BLaER1 (cell line): Measurements from ENCODE around the gene SHROOM1.
"Not testable (repeated sequence)": the region's sequence is repeated elsewhere in the genome, so short reads cannot be mapped to it uniquely, and the experiment has no call there.

Source experiments
- H3K27ac ChIP-seq: shearing (Covaris generic); formaldehyde crosslinking; 2 replicates; pipeline ENCODE4 v1.8.1; 2022
- H3K27me3 ChIP-seq: shearing (Covaris generic); formaldehyde crosslinking; 2 replicates; pipeline ENCODE4 v1.8.1; 2022
- H3K36me3 ChIP-seq: shearing (Covaris generic); formaldehyde crosslinking; 2 replicates; pipeline ENCODE4 v1.8.1; 2022
- H3K4me1 ChIP-seq: shearing (Covaris generic); formaldehyde crosslinking; 2 replicates; pipeline ENCODE4 v1.8.1; 2022
- H3K4me2 ChIP-seq: shearing (Covaris generic); formaldehyde crosslinking; 2 replicates; pipeline ENCODE4 v1.8.1; 2022
- H3K4me3 ChIP-seq: shearing (Covaris generic); formaldehyde crosslinking; 2 replicates; pipeline ENCODE4 v1.8.1; 2022
- H3K9ac ChIP-seq: shearing (Covaris generic); formaldehyde crosslinking; 2 replicates; pipeline ENCODE4 v1.8.1; 2022
- H3K9me3 ChIP-seq: shearing (Covaris generic); formaldehyde crosslinking; 2 replicates; pipeline ENCODE4 v1.8.1; 2022
- H4K20me1 ChIP-seq: shearing (Covaris generic); formaldehyde crosslinking; 2 replicates; pipeline ENCODE4 v1.8.1; 2022
- Cebpa-rat ChIP-seq: shearing (Covaris generic); IDR thresholded peaks from 2 replicates; pipeline ENCODE4 v1.8.1; 2022

SHROOM1 gene

GRCh38 chr5:132870801-132871200 lies 40.4 kb upstream of the SHROOM1 start:
- Histone ChIP-seq H3K9me3 (no peaks in the 10 kb centered on the region), H3K4me1 (peaks cover 15% of the 10 kb centered on the region), H3K9ac (no peak overlapping the region), H3K36me3 (peaks cover 75% of the 10 kb centered on the region), H3K4me2 (no peak overlapping the region), H3K27ac (no peak overlapping the region), H4K20me1 (peaks cover 21% of the 10 kb centered on the region; the same call in 1 of the 2 replicates), H3K4me3 (no peak overlapping the region), H3K27me3 (no peaks in the 10 kb centered on the region)
- TF ChIP-seq Cebpa-rat: no peak

GRCh38 chr5:132868754-132869153 lies 38.3 kb upstream of the SHROOM1 start:
- Histone ChIP-seq H4K20me1 (peaks cover 21% of the 10 kb centered on the region; the same call in 1 of the 2 replicates), H3K36me3 (peaks cover 62% of the 10 kb centered on the region), H3K27ac (no peak overlapping the region), H3K9me3 (no peaks in the 10 kb centered on the region), H3K9ac (no peak overlapping the region), H3K4me2 (no peak overlapping the region), H3K4me1 (peaks cover 26% of the 10 kb centered on the region), H3K4me3 (no peak overlapping the region), H3K27me3 (no peaks in the 10 kb centered on the region)
- no peak for TF ChIP-seq Cebpa-rat

GRCh38 chr5:132867046-132867451 lies 36.6 kb upstream of the SHROOM1 start:
- Histone ChIP-seq H3K27me3 (no peaks in the 10 kb centered on the region), H3K9me3 (no peaks in the 10 kb centered on the region), H3K27ac (peak overlapping the region; percentile 91), H3K4me3 (peak overlapping the region; percentile 89), H4K20me1 (peaks cover 21% of the 10 kb centered on the region; the same call in 1 of the 2 replicates), H3K4me2 (peak overlapping the region; percentile 90), H3K4me1 (peaks cover 26% of the 10 kb centered on the region), H3K9ac (peak overlapping the region; percentile 94), H3K36me3 (peaks cover 45% of the 10 kb centered on the region)
- TF ChIP-seq Cebpa-rat: no peak

- no peaks in the 10 kb centered on the region for H3K27me3 ChIP-seq
- H3K36me3 ChIP-seq: peaks cover 39% of the 10 kb centered on the region
- H3K4me2 ChIP-seq: peak within 1 kb of the TSS; percentile 90
- H4K20me1 ChIP-seq: peaks cover 21% of the 10 kb centered on the region; the same call in 1 of the 2 replicates
- H3K4me3 ChIP-seq: peak within 1 kb of the TSS; percentile 89
- H3K9me3 ChIP-seq: no peaks in the 10 kb centered on the region
- H3K9ac ChIP-seq: peak within 1 kb of the TSS; percentile 94
- H3K4me1 ChIP-seq: peaks cover 26% of the 10 kb centered on the region
- H3K27ac ChIP-seq: peak within 1 kb of the TSS; percentile 91
- TF ChIP-seq Cebpa-rat: no peak
These were observed 36.0 kb upstream of the SHROOM1 start, which contains the start of the genes GDF9 and UQCRQ for GRCh38 chr5:132866342-132867045. Gene GDF9, minus strand, starts transcription at chr5:132866469. Its CDS starts 1,936 bp downstream, at chr5:132864533. Gene UQCRQ, plus strand, starts transcription at chr5:132866642. Its CDS starts 240 bp downstream, at chr5:132866882.

GRCh38 chr5:132865668-132866341 lies 35.4 kb upstream of the SHROOM1 start:
- no peak for TF ChIP-seq Cebpa-rat
- peak overlapping the region; percentile 91 for H3K27ac ChIP-seq
- no peaks in the 10 kb centered on the region for H3K27me3 ChIP-seq
- H3K4me2 ChIP-seq: peak overlapping the region; percentile 86
- H3K4me1 ChIP-seq: peaks cover 26% of the 10 kb centered on the region
- peaks cover 21% of the 10 kb centered on the region; the same call in 1 of the 2 replicates for H4K20me1 ChIP-seq
- peaks cover 35% of the 10 kb centered on the region for H3K36me3 ChIP-seq
- peak overlapping the region; percentile 89 for H3K4me3 ChIP-seq
- peak overlapping the region; percentile 94 for H3K9ac ChIP-seq
- no peaks in the 10 kb centered on the region for H3K9me3 ChIP-seq

- no peak for TF ChIP-seq Cebpa-rat
These were observed 30.3 kb upstream of the SHROOM1 start for GRCh38 chr5:132860742-132861141.

GRCh38 chr5:132859889-132860437 lies 29.5 kb upstream of the SHROOM1 start:
- TF ChIP-seq Cebpa-rat: no peak
- Histone ChIP-seq H3K27ac (no peak overlapping the region), H3K4me3 (no peak overlapping the region), H3K27me3 (no peaks in the 10 kb centered on the region), H4K20me1 (no peaks in the 10 kb centered on the region), H3K4me2 (no peak overlapping the region), H3K9me3 (no peaks in the 10 kb centered on the region), H3K36me3 (no peaks in the 10 kb centered on the region), H3K4me1 (peaks cover 3% of the 10 kb centered on the region; the same call in 1 of the 2 replicates), H3K9ac (no peak overlapping the region)

More at GRCh38 chr5:132860742-132861141, 30.3 kb upstream of the SHROOM1 start:
- Histone ChIP-seq H3K27me3 (no peaks in the 10 kb centered on the region), H3K36me3 (no peaks in the 10 kb centered on the region), H3K4me3 (no peak overlapping the region), H3K27ac (no peak overlapping the region), H3K9ac (no peak overlapping the region), H3K9me3 (no peaks in the 10 kb centered on the region), H3K4me1 (peaks cover 11% of the 10 kb centered on the region), H3K4me2 (no peak overlapping the region), H4K20me1 (no peaks in the 10 kb centered on the region)

GRCh38 chr5:132856011-132856410 lies 25.6 kb upstream of the SHROOM1 start:
- Histone ChIP-seq H3K4me3 (no peak overlapping the region), H3K27ac (no peak overlapping the region), H3K27me3 (no peaks in the 10 kb centered on the region), H3K36me3 (no peaks in the 10 kb centered on the region), H3K4me2 (no peak overlapping the region), H3K9ac (no peak overlapping the region), H4K20me1 (no peaks in the 10 kb centered on the region), H3K4me1 (peaks cover 10% of the 10 kb centered on the region), H3K9me3 (no peaks in the 10 kb centered on the region)
- no peak for TF ChIP-seq Cebpa-rat

- not testable (repeated sequence) for H3K36me3 ChIP-seq, H3K4me3 ChIP-seq, H4K20me1 ChIP-seq, H3K9me3 ChIP-seq, H3K27ac ChIP-seq, H3K27me3 ChIP-seq, H3K4me2 ChIP-seq, H3K9ac ChIP-seq
- peaks cover 10% of the 10 kb centered on the region for H3K4me1 ChIP-seq
These were observed 24.5 kb upstream of the SHROOM1 start for GRCh38 chr5:132854992-132855391.

GRCh38 chr5:132854301-132854700 lies 23.9 kb upstream of the SHROOM1 start:
- Histone ChIP-seq H3K9me3 (no peaks in the 10 kb centered on the region), H3K9ac (no peak overlapping the region), H3K36me3 (no peaks in the 10 kb centered on the region), H3K27ac (no peak overlapping the region), H4K20me1 (no peaks in the 10 kb centered on the region), H3K4me2 (no peak overlapping the region), H3K4me1 (peaks cover 10% of the 10 kb centered on the region), H3K27me3 (no peaks in the 10 kb centered on the region), H3K4me3 (no peak overlapping the region)
- no peak for TF ChIP-seq Cebpa-rat
